COLO668 (cell line): Measurements from ENCODE around the gene IFI6.
"Not testable (repeated sequence)": the region's sequence is repeated elsewhere in the genome, so short reads cannot be mapped to it uniquely, and the experiment has no call there.

Experiments used
- DNase-seq: peaks from one replicate; lab custom pipeline; 2025; ENCODE audit not compliant: unreplicated experiment; lab: John Stamatoyannopoulos, UW

IFI6 gene, protein sequence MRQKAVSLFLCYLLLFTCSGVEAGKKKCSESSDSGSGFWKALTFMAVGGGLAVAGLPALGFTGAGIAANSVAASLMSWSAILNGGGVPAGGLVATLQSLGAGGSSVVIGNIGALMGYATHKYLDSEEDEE

DNA sequence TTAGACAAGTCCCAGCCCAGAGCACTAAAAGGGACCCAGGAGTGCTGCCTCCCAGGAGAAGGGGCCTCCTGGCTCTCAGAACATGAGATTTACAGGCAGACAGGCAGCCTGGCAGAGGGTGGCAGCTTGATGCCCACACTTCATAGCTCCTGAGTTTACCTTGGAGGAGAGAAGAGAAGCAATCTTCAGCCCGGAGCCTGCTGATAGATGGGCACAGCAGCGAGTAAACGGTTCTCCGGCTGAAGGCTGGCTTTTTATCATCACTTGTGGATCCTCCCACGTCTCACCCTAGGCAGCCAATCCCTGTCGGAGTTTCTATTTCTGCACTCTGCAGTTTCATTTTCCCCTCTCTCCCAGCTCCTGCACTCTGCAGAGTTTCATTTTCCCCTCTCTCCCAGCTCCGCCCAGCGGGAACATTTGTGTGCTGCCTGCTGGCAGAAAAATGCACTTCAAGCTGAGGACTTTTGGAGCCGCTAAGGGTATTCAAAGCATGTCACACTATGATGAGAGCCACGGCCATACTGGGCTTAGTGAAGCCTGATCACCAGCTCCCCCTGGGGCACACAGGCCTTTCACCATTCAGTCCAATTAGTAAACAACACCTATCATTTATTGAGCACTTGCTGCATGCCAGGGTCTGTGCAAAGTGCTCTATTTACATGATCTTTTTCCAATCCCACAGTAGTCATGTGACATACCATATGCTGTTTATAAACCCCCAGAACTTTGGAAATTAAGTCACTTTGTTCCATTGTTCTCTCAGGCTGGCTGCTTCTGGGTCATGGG is at the start of gene IFI6:
Gene IFI6 (minus strand): TSS at position 229 of the 786 bp plus-strand sequence. CDS start 2,878 bp downstream, outside the sequence.
- DNase-seq, result peak; percentile 94

DNA sequence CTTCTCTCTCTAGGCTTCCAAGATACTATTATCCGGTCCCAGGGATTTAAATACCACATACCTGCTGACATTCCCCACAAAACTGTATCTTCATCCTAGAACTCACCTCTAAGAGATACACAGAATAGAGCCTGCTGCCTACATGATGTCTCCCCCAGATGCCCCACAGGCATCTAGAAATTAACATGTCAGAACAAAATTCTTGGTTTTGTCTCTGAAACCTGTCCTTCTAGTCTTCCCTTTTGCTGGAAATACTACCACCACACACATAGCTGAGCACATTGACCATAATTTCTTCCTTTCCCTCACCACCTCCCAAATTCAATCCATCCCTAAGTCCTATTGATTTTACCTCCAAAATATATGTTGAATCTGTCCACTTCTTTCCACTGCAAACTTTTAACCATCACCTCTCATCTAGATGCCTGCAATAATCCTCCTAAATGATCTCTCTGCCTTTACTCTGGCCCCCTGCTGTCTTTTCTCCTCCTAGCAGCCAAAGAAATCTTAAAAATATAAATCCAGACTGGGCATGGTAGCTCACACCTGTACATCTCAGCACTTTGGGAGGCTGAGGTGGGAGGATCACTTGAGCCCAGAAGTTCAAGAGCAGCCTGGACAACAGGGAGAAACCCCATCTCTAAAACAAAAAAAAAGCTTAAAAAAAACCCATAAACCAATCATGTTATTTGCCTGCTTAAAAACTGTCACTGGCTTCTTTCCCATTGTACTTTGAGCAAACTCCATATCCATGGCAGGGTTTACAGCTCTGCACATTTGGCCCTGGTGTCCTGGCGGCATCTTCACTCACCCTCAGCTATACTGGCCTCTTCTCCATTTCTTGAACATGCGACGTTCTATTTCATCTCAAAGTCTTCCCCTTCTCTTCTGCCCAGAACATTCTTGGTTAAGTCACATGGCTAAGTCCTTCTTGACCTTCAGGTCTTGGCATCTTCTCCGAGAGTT is 47.6 kb upstream of the IFI6 start:
- no peak for DNase-seq

DNA sequence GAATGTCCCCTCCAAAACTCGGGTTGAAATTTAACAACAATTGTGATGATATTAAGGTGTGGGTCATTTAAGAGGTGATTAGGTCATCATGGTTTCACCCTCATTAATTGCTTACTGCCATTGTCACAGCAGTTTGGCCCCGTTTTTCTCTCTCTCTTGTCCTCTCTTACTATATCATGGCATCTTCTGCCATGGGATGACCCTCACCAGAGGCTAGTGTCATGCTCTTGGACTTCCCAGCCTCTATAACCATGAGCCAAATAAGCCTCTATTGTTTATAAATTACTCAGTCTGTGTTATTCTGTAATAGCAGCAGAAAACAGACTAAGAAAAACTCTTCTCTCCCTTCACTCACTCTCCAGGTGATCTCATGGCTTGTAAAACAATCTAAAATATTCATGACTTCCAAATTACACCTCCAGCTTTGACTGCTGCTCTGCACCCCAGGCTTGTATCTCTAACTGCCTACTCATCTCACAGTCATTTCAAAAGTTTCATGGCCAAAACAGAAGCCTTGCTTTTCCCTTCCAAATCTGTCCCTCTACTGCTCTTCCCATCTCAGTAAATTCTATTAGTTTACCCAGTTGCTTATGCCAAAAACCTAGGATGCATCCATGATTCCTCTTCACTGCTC is 44.4 kb upstream of the IFI6 start:
- DNase-seq, result no peak

DNA sequence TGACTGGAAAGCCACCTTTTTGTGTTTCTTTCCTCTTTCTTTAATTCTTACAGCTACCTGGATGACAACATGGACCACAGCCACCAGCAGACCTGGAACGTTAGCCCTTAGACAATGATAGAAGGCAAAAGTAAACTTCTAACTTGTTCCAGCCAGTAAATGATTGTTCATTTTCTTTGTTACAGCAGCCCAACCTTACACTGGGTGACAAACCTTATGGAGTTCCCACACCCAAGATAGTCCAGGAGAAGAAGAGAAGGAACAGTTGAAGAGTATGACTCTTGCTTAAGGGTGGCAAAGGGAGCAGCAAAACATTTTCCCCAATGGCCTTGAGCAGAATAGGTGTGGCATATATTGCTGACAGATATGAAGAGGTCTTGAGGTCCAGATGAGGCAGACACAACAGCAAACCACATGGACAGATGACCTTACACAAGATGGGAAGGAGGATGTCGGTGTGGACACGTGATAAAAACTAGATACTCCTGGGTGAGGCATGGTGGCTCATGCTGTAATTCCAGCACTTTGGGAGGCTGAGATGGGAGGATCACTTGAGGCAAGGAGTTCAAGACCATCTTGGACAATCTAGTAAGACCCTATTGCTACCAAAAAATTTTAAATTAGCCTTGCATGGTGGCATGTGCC is 42.0 kb upstream of the IFI6 start:
- DNase-seq, result no peak

DNA sequence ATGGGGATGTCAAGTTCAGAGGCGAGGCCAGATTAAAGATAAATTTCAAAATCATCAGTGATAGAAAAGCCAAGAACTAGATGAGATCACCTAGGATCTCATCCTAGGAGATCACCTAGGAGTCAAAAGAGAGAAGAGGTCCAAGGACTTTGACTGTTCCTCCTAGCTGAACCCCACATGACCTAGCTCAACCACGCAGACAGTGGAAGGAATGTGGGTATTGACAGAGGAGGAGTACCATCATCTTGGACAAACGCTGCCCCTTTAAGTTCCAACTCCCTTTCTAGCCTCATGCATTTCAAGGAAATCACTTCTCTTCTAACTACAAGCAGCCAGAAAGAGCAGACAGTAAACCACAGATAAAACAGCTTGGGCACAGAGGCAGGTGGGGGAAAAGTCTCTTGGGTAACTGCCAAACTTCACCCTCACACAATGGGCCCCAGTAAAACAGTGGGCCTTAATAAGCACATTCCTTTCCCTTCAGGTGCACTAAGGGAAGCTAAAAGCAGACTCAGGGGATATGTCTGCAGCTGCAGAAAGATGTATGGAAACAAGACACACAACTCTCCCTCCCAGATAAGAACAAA is 41.2 kb upstream of the IFI6 start:
- no peak for DNase-seq

DNA sequence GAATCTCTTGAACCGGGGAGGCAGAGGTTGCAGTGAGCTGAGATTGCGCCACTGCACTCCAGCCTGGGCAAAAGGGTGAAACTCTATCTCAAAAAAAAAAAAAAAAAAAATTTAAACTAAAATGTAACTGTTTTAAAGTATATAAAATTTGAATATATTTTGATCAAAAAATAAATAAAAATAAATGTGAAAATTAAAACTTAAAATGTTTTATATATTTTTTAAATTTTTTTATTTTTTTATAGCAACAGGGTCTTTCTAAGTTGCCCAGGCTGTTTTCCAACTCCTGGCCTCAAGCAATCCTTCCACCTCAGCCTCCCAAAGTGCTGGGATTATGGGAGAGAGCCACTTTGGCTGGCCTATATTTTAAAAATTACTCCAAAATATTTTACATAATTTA is 38.6 kb upstream of the IFI6 start:
- DNase-seq, result no peak

DNA sequence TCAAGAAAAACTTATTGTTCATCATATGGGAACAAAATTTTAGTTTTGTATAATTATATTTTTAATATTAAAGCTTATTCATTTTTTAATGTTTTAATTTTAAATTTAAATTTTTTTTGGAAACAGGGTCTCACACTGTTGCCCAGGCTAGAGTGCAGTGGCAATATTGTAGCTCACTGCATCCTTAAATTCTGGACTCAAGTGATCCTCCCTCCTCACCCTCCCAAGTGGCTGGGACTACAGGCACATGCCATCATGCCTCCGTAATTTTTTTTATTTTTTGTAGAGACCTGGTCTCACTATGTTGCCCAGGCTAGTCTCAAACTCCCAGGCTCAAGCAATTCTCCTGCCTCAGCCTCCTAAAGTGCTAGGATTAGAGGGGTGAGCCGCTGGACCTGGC is 33.6 kb upstream of the IFI6 start:
- DNase-seq, result no peak

DNA sequence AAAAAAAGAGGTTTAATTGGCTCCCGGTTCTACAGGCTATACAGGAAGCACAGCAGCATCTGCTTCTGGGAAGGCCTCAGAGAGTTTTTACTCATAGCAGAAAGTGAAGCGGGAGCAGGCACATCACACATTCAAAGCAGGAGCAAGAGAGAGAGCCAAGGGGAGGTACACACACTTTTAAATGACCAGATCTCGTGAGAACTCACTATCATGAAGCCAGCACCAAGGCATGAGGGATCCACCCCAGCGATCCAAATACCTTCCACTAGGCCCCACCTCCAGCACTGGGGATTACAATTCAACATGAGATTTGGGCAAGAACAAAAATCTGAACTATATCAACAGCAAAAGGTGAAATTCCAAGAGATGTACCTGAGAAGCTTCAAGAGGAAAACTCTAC is 33.0 kb upstream of the IFI6 start:
- DNase-seq, result no peak

DNA sequence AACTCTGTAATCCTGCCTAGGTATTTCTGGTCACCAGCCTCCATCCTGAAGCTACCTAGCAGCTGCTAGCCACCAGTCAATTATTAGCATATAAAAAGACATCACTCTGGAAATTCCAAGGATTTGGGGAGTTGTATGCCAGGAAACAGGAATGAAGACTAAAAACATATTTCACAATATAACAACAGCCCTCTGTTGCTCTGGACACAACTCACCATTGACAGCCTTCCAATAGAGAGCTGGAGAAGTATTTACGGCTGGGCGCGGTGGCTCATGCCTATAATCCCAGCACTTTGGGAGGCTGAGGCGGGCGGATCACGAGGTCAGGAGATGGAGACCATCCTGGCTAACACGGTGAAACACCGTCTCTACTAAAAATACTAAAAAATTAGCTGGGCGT is 24.8 kb upstream of the IFI6 start:
- not testable (repeated sequence) for DNase-seq

DNA sequence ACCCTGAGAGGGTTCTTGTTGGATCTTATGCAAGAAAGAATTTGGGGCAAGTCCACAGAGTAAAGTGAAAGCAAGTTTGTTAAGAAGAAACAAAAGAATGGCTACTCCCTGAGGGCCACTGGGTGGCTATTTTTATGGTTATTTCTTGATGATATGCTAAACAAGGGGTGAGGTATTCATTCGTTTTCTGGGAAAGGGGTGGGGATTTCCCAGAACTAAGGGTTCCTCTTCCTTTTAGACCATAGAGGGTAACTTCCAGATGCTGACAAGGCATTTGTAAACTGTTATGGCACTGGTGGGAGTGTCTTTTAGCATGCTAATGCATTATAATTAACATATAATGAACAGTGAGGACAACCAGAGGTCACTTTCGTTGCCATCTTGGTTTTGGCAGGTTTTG is 18.2 kb upstream of the IFI6 start:
- DNase-seq, result no peak

DNA sequence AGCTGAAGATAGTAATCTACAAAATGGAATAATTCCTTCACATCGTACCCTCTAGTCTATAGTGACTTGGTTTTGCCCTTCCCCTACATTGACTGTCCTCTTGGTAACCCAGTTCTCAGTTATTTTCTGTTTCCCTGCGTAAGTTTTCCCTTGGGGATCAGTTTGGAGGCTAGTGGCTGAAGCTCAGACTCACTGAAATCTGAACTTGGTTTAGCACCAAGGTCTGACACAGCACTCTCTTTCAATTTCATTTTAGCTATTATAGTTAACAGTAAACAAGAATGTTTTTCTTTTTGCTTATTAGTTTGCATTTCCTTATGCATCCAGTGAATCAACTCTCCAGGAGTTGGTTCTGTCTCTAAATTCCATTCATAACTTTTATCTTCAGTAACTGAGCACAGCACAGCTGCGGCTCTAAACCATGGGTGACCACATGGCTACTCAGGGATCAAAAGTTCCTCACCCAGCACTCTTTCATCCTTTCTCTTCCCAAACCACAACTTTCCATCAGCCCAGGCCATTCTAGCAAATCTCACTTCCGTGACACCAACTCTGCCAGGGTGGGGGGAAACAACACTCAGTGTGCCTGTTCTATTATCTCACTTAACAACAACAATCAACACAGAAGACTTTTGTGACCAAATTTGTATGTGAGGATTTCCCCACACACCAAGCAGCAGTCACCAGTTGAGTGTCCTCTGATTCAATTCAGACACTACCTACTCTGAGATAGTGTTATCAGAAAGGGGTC is 17.6 kb upstream of the IFI6 start:
- no peak for DNase-seq

DNA sequence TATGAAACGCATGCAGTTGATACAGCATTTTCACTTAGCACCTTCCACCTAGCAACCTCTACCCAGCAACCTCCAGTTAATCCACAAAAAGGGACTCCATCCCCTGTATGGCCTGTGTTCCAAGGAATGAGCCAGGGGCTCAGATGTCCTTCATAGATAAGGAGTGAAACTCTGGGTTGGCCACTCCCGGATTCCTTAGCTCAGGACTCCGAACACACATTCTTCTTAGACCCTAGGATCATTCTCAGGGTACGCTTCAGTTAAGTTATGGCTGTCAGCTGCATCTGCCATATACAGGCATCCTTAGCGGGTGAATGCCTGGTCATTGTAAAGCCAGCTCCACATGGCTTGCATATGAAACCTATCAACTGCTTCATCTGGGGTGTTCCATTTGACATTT is 15.9 kb upstream of the IFI6 start:
- DNase-seq, result no peak

DNA sequence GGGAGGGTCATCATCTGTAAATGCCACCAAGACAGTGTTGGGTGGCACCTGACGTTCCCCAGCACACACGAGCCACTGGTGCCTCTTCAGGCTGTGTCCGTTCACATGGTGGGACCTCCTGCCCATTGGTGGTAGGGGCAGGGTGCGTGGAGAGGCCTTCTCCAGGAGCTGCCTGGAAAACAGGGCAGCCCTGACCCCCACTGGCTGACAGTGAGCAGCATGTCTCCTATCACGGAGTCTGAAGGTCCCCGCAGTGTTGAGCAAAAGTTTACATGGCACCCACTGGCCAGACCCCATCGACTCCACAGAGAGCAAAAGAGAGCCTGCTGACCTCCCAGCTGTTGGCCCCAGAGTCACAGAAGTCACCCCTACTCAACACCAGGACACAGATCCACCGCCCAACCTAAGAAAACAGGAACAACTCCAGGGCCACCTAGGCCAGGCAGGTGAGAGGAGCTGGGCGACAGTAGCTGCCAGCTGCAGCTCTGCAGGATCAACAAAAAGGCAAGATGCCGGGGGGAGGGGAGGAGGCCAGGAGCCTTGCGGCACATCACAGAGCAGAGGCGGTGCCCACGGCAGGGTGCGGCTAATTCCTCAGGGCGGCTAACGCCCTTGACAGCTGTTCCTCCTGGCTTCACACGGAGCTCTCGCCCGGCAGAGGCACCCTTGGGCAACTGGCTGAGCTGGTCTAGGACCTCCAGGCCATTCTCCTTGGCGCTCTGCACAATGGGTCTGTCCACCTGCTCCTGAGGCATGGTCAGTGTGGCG is 14.4 kb upstream of the IFI6 start:
- peak; percentile 87 for DNase-seq

DNA sequence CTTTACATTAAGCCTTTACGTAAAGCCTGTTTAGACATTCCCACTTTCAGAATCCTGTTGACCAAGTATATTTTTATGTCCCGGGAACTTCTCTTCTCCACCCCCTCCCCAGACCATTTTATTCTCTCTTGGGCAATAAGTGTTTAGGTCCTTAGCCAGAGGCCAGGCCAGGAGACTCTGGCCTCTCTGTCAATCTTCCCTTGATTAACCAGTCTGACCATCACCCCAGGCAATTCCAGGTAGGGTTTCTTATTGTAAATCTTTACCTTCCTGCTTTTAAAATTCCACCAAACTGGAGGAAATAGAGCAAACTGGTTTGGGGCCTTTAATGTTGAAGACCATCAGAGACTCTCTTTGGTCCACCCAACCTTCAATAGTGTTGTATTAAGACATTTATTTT is 12.2 kb upstream of the IFI6 start:
- no peak for DNase-seq

DNA sequence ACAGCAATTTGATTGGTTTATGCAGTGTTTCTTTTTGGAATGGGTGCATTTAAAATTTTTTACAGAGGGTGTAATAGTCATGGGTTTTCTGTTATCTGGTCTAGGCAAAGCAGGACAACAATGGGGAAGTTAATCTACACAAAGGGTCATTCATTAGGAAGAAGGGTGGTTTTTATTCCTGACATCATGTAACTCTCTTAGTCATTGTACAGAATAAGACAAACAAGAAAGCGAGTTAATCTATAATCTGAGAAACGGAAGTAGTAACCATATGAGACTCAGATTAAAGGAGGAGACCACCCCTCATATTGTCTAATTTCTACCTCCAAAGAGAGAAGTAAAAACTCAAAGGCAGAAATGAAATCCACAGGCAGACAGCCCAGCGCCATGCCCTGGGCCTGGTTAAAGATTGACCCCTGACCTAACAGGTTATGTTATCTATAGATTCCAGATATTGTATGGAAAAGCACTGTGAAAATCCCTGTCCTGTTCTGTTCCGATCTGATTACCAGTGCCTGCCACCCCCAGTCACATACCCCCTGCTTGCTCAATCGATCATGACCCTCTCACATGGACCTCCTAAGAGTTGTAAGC is 10.5 kb upstream of the IFI6 start:
- no peak for DNase-seq

DNA sequence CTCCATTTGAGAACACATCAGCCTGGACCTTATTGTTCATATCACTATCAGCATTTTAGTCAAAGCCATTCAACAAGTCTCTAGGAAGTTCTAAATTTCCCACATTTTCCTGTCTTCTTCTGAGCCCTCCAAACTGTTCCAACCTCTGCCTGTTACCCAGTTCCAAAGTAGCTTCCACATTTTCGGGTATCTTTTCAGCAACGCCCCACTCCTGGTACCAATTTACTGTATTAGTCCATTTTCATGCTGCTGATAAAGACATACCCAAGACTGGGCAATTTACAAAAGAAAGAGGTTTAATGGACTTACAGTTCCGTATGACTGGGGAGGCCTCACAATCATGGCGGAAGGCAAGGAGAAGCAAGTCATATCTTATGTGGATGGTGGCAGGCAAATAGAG is 9.6 kb upstream of the IFI6 start:
- DNase-seq, result not testable (repeated sequence)

DNA sequence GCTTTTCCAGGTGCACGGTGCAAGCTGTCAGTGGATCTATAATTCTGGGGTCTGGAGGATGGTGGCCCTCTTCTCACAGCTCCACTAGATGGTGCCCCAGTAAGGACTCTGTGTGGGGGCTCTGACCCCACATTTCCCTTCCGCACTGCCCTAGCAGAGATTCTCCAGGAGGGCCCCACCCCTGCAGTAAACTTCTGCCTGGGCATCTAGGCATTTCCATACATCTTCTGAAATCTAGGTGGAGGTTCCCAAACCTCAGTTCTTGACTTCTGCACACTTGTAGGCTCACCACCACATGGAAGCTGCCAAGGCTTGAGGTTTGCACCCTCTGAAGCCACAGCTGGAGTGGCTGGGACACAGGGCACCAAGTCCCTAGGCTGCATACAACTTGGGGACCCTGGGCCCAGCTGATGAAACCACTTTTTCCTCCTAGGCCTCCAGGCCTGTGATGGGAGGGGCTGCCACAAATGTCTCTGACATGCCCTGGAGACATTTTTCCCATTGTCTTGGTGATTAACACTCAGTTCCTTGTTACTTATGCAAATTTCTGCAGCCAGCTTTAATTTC is 8.3 kb upstream of the IFI6 start:
- not testable (repeated sequence) for DNase-seq

DNA sequence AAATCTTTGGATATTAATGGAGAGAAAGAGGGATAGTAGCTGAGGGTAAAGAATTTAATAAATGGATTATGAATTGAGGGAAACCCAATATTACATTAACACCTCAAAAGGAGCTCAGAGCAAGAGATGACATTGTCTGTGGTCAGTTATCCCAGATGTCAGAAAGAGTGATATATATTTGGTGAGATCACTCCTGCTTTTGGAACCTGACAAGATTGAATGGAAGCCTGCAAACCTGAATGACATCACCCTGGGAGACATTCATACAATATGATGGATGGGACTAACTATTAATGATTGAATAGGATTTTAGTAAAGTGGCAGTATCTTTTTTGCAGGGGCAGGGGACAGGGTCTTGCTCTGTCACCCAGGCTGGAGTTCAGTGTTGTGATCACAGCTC is 6.8 kb upstream of the IFI6 start:
- DNase-seq, result no peak
